GM18519 (cell line): Measurements from ENCODE around the gene LMF1.
"Not testable (repeated sequence)": the region's sequence is repeated elsewhere in the genome, so short reads cannot be mapped to it uniquely, and the experiment has no call there.

ENCODE experiments used
- ATAC-seq: cut with Tn5 transposase; IDR thresholded peaks from one replicate; pipeline ENCODE4 v1.9.1; 2021; ENCODE audit warnings: mild to moderate bottlenecking, moderate library complexity; ENCODE audit not compliant: unreplicated experiment, low FRiP score

The LMF1 gene

DNA sequence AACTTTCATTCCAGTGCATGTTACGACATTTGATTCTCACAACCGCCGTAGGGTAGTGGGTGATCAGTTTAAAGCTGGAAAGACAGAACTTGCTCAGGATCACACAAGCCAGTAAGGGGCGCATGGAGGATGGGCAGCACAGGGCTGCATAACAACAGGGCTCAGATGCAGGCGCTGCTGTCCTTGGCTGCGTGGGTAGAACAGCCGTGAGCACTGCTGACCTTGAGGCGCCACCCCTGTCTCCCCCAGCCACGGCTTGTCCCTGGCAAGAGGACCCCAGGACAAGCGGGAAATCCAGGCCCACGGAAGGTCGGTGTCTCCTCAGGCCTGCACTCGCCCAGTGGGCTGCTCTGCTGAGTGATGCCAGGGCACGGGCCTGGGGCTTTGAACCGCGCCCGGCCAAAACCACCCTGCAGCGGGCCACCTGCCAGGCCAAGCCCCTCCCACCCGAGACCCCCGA, 84.7 kb downstream of the LMF1 start:
- no peak for ATAC-seq

GRCh38 chr16:885391-885790, 85.4 kb downstream of the LMF1 start:
- ATAC-seq = no peak

GRCh38 chr16:884232-884631, 86.6 kb downstream of the LMF1 start:
- no peak for ATAC-seq

DNA sequence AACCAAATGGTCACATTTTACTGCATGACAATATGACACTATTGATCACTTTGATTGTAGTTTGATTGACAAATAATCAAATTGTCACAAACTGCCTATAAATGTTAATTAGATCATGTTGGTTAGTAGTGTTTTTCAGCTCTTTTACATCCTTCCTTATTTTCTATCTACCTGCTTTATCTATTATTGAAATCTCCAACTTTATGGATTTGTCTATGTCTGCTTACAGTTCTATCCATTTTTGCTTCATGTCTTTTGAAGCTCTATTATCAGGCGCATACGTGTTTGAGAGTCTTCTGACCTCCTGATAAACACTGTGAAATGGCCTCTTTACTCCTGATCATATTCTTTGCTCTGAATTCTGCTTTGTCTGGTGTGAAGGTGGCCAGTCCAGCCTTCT, 87.0 kb downstream of the LMF1 start:
- ATAC-seq = no peak

- no peak for ATAC-seq
These were observed 87.4 kb downstream of the LMF1 start for GRCh38 chr16:883340-883739.

DNA sequence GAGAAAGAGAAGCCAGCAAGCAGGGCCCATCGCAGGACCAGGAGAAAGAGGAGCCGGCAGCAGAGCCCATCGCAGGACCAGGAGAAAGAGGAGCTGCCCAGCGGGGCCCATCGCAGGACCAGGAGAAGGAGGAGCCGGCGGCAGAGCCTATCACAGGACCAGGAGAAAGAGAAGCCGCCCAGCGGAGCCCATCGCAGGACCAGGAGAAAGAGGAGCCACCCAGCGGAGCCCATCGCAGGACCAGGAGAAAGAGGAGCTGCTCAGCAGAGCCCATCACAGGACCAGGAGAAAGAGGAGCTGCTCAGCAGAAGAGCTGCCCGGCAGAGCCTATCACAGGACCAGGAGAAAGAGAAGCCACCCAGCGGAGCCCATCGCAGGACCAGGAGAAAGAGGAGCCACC, 88.1 kb downstream of the LMF1 start:
- not testable (repeated sequence) for ATAC-seq

- ATAC-seq = no peak
These were observed 88.5 kb downstream of the LMF1 start for GRCh38 chr16:882256-882655.

DNA sequence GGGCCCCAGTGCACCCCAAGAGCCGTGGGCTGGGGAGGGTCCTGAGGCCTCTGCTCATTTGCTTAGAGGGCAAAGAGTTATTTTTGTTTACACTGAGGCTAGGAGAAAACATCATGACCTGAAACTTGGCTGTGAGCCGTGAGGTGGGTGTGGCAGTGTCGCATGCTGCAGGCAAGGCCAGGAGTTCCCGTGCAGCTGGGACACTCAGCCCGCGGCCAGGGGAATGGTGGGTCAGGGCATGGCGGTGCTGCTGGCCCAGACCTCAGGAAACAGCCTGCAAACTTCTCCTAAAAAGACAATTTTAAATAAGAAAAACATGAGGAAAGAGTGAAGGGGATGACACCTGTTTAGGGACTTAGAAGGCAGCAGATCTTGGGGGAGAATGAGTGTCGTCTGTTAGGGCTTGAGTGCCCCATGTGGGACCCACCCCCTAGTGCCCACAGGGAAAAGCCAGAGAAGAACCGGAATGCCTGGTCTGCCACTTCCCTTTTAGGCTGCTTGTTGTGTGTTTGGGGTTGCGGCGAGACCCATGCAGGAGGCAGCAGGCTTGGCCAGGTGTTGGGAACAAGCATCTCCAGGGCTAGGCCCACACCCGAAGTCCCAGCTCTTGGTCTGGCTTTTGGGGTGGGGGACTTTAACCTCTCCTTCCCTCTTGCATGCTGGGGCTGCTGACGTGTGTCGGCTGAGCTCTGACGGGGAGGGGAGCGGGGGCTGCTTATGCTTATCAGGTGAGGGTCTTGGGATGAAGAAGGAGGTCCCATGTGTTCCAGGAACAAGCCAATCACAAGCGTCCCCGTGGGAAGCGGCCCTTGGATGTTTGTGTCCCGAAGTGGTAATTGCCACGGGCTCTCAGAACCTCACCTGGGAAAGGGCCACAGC, 89.3 kb downstream of the LMF1 start:
- no peak for ATAC-seq

- no peak for ATAC-seq
These were observed 90.2 kb downstream of the LMF1 start for GRCh38 chr16:880471-881171.

DNA sequence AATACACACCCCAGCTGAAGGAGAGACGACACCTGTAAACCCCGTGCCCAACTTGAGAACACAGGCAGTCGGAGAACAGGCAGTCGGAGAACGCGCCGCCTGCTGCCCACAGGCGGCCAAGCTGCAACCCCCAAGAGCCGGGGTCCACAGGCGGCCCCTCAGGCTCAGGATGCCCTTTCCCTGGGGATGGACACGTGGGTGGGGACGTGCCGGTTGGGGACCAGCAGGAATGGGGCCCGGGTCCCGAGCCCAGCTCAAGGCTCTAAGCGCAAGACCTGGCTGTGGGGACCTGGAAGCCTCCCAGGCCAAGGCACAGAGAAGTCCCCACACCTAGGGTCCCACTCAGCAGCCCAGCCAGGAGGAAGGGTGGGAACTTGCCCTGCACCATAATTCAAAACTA, 90.8 kb downstream of the LMF1 start:
- ATAC-seq = no peak

DNA sequence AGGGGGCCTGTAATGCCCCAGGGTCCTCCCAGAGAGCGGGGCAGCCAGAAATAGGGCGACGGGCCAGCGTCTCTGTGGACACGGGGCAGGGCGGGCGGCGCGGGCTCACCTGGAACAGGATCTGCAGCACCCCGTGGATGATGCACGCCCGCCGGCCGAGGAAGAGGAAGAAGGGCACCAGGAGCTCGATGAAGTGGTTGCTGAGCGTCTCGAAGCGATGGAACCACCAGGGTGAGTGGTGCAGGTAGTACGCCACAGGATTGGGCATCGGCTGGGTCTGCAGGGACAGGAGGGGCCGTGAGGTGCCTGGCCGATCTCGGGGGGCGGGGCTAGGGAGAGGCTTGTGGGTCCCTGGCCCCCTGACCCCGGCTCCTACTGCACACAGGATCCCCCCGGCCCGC, 91.3 kb downstream of the LMF1 start:
- ATAC-seq = no peak

- no peak for ATAC-seq
These were observed 91.9 kb downstream of the LMF1 start for GRCh38 chr16:878886-879285.

DNA sequence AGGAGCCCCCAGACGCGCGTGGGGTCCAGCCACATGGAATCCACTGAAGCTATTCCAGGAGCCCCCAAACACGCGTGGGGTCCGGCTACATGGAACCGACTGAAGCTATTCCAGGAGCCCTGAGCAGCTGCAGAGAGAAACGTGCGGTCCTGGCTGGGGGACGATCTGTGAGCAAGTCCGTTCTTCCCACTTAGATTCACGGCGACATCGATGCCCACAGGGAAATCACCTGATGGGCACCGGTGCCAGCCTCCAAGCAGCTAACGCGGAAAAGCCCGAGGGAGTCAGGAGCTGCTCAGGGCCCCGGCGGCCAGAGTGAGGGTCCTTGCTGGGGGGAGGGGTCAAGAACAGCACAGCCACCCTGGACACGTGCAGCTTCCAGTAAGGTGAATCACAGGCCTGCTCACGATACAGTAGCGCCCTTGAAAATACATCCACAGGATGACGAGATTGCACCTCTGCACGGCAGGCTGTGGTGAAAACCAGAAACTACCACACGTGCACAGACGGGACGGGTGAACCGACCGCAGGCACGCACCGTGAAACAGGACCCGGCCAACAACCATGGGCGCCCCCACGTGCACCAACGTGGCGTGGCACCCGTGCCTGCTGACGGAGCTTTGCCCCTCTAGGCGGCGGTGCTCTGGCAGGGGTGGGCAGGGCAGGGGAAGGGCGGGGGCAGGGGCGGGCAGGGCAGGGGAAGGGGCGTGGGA, 92.6 kb downstream of the LMF1 start:
- no peak for ATAC-seq

- no peak for ATAC-seq
These were observed 93.3 kb downstream of the LMF1 start for GRCh38 chr16:877242-878071.

DNA sequence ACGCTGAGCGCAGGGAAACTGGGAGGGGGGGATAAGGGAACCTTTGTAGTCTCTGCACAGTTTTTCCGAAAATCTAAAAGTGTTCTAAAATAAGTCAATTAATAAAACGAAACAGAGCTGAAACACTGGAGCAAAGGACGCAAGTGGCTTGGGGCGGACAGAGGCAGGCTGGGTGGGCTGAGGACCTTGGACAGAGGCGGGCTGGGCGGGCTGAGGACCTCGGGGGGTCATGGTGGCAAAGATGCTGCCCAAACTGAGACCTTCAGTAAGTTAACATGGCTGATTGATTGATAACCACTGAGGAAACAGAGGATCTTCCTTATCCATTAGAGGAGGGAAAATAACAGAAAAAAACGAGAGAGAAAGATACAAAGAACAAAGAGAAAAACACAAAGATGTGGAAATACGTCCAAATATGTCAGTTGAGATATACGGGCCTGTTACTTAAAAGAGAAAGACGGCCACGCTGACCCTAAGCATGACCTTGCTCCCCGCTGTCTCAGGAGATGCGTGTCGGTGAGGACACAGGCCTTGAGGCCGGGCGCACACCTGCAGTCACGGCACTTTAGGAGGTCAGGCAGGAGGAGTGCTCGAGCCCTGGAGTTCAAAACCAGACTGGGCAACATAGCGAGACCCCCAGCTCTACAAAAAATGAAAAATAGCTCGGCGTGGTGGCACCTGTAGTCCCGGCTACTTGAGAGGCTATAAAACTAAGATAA, 94.1 kb downstream of the LMF1 start:
- no peak for ATAC-seq

- no peak for ATAC-seq
These were observed 94.8 kb downstream of the LMF1 start for GRCh38 chr16:876041-876335.

DNA sequence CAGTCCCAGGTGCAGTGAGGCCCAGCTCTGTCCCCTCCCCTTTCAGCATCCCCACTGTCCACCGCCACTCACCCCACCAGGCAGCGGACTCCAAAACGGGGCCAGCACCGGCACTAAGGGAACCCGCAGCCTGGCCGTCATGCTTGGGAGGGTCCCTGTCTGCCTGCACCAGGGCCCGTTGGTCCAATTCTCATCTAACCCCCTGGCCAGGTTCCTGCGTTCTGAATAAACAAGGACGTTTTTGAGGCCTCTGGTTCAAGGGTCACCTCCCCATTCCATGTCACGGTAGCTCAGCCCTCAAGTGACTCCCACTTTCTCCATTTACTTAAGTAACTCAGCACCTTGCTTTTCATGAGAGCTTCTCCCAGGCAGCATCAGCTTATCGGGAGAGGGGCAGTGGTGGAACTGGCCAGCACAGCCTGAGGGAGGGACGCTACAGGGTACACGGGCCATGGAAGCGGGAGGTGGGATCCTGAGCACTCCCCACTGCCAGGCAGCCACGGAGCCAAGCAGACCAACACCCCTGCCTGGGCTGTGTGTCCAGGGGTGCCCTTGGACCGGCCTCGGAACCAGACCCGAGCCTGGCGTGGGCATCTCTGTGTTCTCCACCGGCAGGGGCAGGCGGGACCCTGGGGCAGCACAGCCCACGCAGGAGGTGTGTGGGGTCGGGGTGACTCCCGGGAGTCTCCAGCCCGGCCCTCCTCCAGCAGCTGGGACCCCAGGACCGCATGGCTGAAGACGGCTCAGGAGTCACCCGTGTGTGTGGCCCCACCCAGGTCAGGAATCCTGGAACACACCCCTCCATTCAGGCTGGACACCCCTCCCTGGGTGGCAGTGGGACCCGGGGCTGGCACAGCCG, 95.4 kb downstream of the LMF1 start:
- ATAC-seq = no peak

DNA sequence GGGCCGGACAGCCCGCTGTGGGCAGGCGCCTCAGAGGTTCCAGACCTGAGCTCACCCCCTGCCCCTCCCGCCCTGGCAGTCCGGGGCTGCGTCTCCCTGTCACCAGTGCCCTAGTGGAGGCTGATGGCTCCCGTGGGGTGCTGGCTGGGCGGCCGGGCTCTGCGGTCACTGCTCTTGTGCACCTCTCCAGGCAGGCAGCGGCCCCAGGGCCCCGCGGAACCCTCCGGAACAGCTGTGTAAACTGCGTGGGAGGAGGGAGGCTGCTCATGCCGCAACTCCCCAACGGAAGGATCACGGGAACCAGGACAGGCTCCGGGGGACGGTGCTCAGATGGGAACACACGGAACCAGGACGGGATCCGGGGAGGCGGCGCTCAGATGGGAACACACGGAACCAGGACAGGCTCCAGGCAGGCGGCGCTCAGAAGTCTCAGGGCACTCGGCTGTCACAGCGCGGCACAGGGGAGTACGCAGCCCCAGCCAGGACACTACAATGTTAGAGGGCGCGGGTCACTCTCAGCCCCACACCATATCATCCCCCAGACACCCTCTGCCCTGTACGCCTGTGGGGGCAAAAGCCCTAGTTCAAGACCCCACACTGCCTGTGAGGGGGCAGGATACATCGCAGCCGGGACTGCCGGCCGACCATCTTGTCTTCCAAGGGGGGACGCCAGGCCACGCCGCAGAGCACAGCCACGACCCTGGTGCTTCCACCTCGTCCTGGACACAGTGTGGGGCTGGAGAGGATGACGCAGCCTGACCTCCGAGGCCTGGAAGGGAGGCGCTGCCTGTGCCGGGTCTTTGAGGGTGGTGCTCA, 96.2 kb downstream of the LMF1 start:
- no peak for ATAC-seq
